DOHH2 (cell line): ENCODE results near the gene POLRMT.

Experiments used
- H3F3A ChIP-seq: fragments of 200-600 bp; sonication (generic), shearing (Covaris generic); 2 replicates; pipeline ENCODE4 v1.6.0; 2016; ENCODE audit warnings: antibody characterized with exemption, mild to moderate bottlenecking; ENCODE audit not compliant: control insufficient read depth, insufficient read depth
- H3K27ac ChIP-seq: fragments of 200-600 bp; sonication (generic); 2 replicates; pipeline ENCODE4 v1.5.1; 2014; ENCODE audit warnings: low read depth, mild to moderate bottlenecking, low read length, moderate library complexity
- H3K27me3 ChIP-seq: fragments of 200-600 bp; sonication (generic); 2 replicates; pipeline ENCODE4 v1.6.1; 2014; ENCODE audit warnings: mild to moderate bottlenecking, low read length, mixed read lengths; ENCODE audit not compliant: control insufficient read depth
- H3K36me3 ChIP-seq: fragments of 200-600 bp; sonication (generic); 2 replicates; pipeline ENCODE4 v1.6.1; 2014; ENCODE audit warnings: mild to moderate bottlenecking, low read length, moderate library complexity, mixed read lengths; ENCODE audit not compliant: control insufficient read depth
- H3K4me1 ChIP-seq: fragments of 200-600 bp; sonication (generic); 2 replicates; pipeline ENCODE4 v1.6.1; 2014; ENCODE audit warnings: mild to moderate bottlenecking, low read length, mixed read lengths; ENCODE audit not compliant: control insufficient read depth
- H3K4me2 ChIP-seq: fragments of 200-600 bp; sonication (generic); 2 replicates; pipeline ENCODE4 v1.6.0; 2014; ENCODE audit warnings: mild to moderate bottlenecking, low read length, moderate library complexity
- H3K4me3 ChIP-seq: fragments of 200-600 bp; sonication (generic); 2 replicates; pipeline ENCODE4 v1.5.1; 2014; ENCODE audit warnings: mild to moderate bottlenecking, low read length, mixed read lengths
- H3K79me2 ChIP-seq: fragments of 200-600 bp; sonication (generic); 2 replicates; pipeline ENCODE4 v1.6.1; 2014; ENCODE audit warnings: mild to moderate bottlenecking, low read length, mixed read lengths; ENCODE audit not compliant: control insufficient read depth
- H3K9me2 ChIP-seq: fragments of 200-600 bp; sonication (generic); replicated peaks from 2 replicates; pipeline ENCODE4 v1.6.1; 2014; ENCODE audit warnings: mild to moderate bottlenecking, low read length, mixed read lengths; ENCODE audit not compliant: control insufficient read depth
- H3K9me3 ChIP-seq: fragments of 200-600 bp; sonication (generic); 2 replicates; pipeline ENCODE4 v1.6.1; 2014; ENCODE audit warnings: antibody characterized with exemption, low read length, mixed read lengths; ENCODE audit not compliant: control insufficient read depth, insufficient read depth
- H4K20me1 ChIP-seq: fragments of 200-600 bp; sonication (generic); 2 replicates; pipeline ENCODE4 v1.6.0; 2014; ENCODE audit warnings: low read depth, mild to moderate bottlenecking, antibody characterized with exemption, low read length, moderate library complexity; ENCODE audit not compliant: control insufficient read depth, insufficient read depth
- CTCF ChIP-seq: fragments of 200-600 bp; sonication (generic); IDR thresholded peaks from one replicate; pipeline ENCODE4 v1.5.1; 2014; ENCODE audit warnings: antibody characterized with exemption, mild to moderate bottlenecking, low read depth, low read length; ENCODE audit not compliant: poor library complexity, severe bottlenecking
- EZH2phosphoT487 ChIP-seq: fragments of 200-600 bp; sonication (generic); IDR thresholded peaks from 2 replicates; pipeline ENCODE4 v1.6.1; 2017; ENCODE audit warnings: borderline replicate concordance, mild to moderate bottlenecking, antibody characterized with exemption, low read length, moderate library complexity, mixed read lengths

POLRMT gene

GRCh38 chr19:620166-620862 lies 13.0 kb downstream of the POLRMT start:
- no peak overlapping the region for H3K4me2 ChIP-seq
- no peaks in the 10 kb centered on the region for H3K9me3 ChIP-seq
- H3F3A ChIP-seq, result no peaks in the 10 kb centered on the region
- H3K36me3 ChIP-seq, result peaks cover 44% of the 10 kb centered on the region
- no peak overlapping the region for H3K4me3 ChIP-seq
- TF ChIP-seq CTCF, result no peak
- no peak for TF ChIP-seq EZH2phosphoT487
- H3K27me3 ChIP-seq, result no peaks in the 10 kb centered on the region
- H3K79me2 ChIP-seq, result no peaks in the 10 kb centered on the region
- no peaks in the 10 kb centered on the region for H3K9me2 ChIP-seq
- no peaks in the 10 kb centered on the region for H4K20me1 ChIP-seq
- no peak overlapping the region for H3K27ac ChIP-seq
- H3K4me1 ChIP-seq, result no peaks in the 10 kb centered on the region

GRCh38 chr19:619286-620002 lies 13.9 kb downstream of the POLRMT start:
- no peaks in the 10 kb centered on the region for H4K20me1 ChIP-seq
- H3K4me3 ChIP-seq, result no peak overlapping the region
- no peaks in the 10 kb centered on the region for H3K27me3 ChIP-seq
- H3K4me1 ChIP-seq, result no peaks in the 10 kb centered on the region
- H3K9me3 ChIP-seq, result no peaks in the 10 kb centered on the region
- peaks cover 48% of the 10 kb centered on the region for H3K36me3 ChIP-seq
- no peaks in the 10 kb centered on the region for H3F3A ChIP-seq
- TF ChIP-seq CTCF (no peak), EZH2phosphoT487 (no peak)
- H3K4me2 ChIP-seq, result no peak overlapping the region
- H3K27ac ChIP-seq, result no peak overlapping the region
- no peaks in the 10 kb centered on the region for H3K79me2 ChIP-seq
- H3K9me2 ChIP-seq, result no peaks in the 10 kb centered on the region

GRCh38 chr19:618674-619285 lies 14.6 kb downstream of the POLRMT start:
- H3K4me2 ChIP-seq, result no peak overlapping the region
- H3K79me2 ChIP-seq, result no peaks in the 10 kb centered on the region
- no peaks in the 10 kb centered on the region for H3F3A ChIP-seq
- TF ChIP-seq EZH2phosphoT487 (no peak), CTCF (no peak)
- H3K27ac ChIP-seq, result no peak overlapping the region
- no peaks in the 10 kb centered on the region for H3K27me3 ChIP-seq
- H3K9me3 ChIP-seq, result no peaks in the 10 kb centered on the region
- H3K4me3 ChIP-seq, result no peak overlapping the region
- H3K4me1 ChIP-seq, result no peaks in the 10 kb centered on the region
- H3K9me2 ChIP-seq, result no peaks in the 10 kb centered on the region
- H3K36me3 ChIP-seq, result peaks cover 44% of the 10 kb centered on the region
- no peaks in the 10 kb centered on the region for H4K20me1 ChIP-seq
